Fibroblast of skin of left biceps (primary cell): ENCODE data around the gene LAMB4.

Experiments used
- DNase-seq, 2 experiments: peaks; one replicate each; pipeline ENCODE4 v3.0.0-alpha.2; 2013; ENCODE audit warnings: low read depth in 2 of 2

LAMB4 gene

GRCh38 chr7:107998150-107998549 lies 132.0 kb downstream of the LAMB4 start:
- DNase-seq: no peak

- no peak for DNase-seq
Observed at GRCh38 chr7:107996072-107996882, 133.9 kb downstream of the LAMB4 start.

GRCh38 chr7:107995184-107996071 lies 134.7 kb downstream of the LAMB4 start:
- DNase-seq: peak; percentile 76 to 80

- DNase-seq: no peak
Observed at GRCh38 chr7:107994421-107995030, 135.6 kb downstream of the LAMB4 start.

- DNase-seq: no peak
Observed at GRCh38 chr7:107993891-107994291, 136.3 kb downstream of the LAMB4 start.

GRCh38 chr7:107989618-107990373 lies 140.4 kb downstream of the LAMB4 start:
- DNase-seq: peak; percentile 70 to 74

- DNase-seq: peak in 1 of 2 experiments; percentile 51
Observed at GRCh38 chr7:107982918-107983389, 147.2 kb downstream of the LAMB4 start.

- DNase-seq: no peak
Observed at GRCh38 chr7:107982042-107982840, 147.9 kb downstream of the LAMB4 start.

GRCh38 chr7:107981466-107981865 lies 148.7 kb downstream of the LAMB4 start:
- DNase-seq: no peak

- DNase-seq: no peak
Observed at GRCh38 chr7:107980671-107981190, 149.4 kb downstream of the LAMB4 start.

GRCh38 chr7:107980171-107980570 lies 150.0 kb downstream of the LAMB4 start:
- no peak for DNase-seq

GRCh38 chr7:107978815-107979408 lies 151.2 kb downstream of the LAMB4 start:
- DNase-seq: no peak

GRCh38 chr7:107977048-107977447 lies 153.1 kb downstream of the LAMB4 start:
- no peak for DNase-seq

GRCh38 chr7:107976620-107977019 lies 153.5 kb downstream of the LAMB4 start:
- DNase-seq: no peak

GRCh38 chr7:107975394-107976013 lies 154.7 kb downstream of the LAMB4 start:
- no peak for DNase-seq

- no peak for DNase-seq
Observed at GRCh38 chr7:107973861-107974260, 156.3 kb downstream of the LAMB4 start.
